Upper lobe of left lung (tissue), 4 donors: ENCODE data around the gene ANKRD60.

Source experiments
- POLR2A ChIP-seq, 4 donors: fragments of 450-650 bp; IDR thresholded peaks; one replicate each; pipeline ENCODE4 v1.5.1; 2016 to 2017; ENCODE audit warnings: antibody characterized with exemption in 4 of 4, mild to moderate bottlenecking in 2 of 4
- POLR2AphosphoS5 ChIP-seq, 2 donors: sonication (generic); formaldehyde crosslinking; IDR thresholded peaks; one replicate each; pipeline ENCODE4 v1.5.1; 2017; ENCODE audit warnings: antibody characterized with exemption in 2 of 2

- TF ChIP-seq POLR2AphosphoS5 (IDR thresholded peaks at IDR 0.05): no peak
- no peak for TF ChIP-seq POLR2A (IDR thresholded peaks at IDR 0.05)
Measured at GRCh38 chr20:58227391-58228102, 906 bp downstream of the ANKRD60 start.
